Upper lobe of left lung (tissue), 4 donors: ENCODE measurements around the gene OPN1MW.
"Not testable (repeated sequence)": the region's sequence is repeated elsewhere in the genome, so short reads cannot be mapped to it uniquely, and the experiment has no call there.

Source experiments
- CTCF ChIP-seq, 6 experiments: fragments of 450-650 bp in 4 of 6; fragments of 200-600 bp in 2 of 6; sonication (generic) in 2 of 6; IDR thresholded peaks; one replicate each; pipeline ENCODE4 v1.5.1; 2016 to 2019; ENCODE audit warnings: antibody characterized with exemption in 6 of 6
- POLR2A ChIP-seq, 4 donors: fragments of 450-650 bp; IDR thresholded peaks; one replicate each; pipeline ENCODE4 v1.5.1; 2016 to 2017; ENCODE audit warnings: antibody characterized with exemption in 4 of 4, mild to moderate bottlenecking in 2 of 4
- POLR2AphosphoS5 ChIP-seq, 2 donors: sonication (generic); formaldehyde crosslinking; IDR thresholded peaks; one replicate each; pipeline ENCODE4 v1.5.1; 2017; ENCODE audit warnings: antibody characterized with exemption in 2 of 2

- not testable (repeated sequence) for TF ChIP-seq POLR2A, CTCF, POLR2AphosphoS5 (IDR thresholded peaks at IDR 0.05)
Measured at GRCh38 chrX:154211057-154211456, 28.7 kb downstream of the OPN1MW start.
